HG02610 (cell line): Measurements from ENCODE around the gene PNMA3.
A peak's percentile ranks its signal among the peaks of the same experiment; 100 is the strongest.
"Not testable (repeated sequence)": the region's sequence is repeated elsewhere in the genome, so short reads cannot be mapped to it uniquely, and the experiment has no call there.

Experiments
- ATAC-seq: cut with Tn5 transposase; IDR thresholded peaks from one replicate; pipeline ENCODE4 v1.9.1; 2021; ENCODE audit warnings: mild to moderate bottlenecking, moderate library complexity; ENCODE audit not compliant: unreplicated experiment

PNMA3 gene

GRCh38 chrX:153055871-153056749 lies at the start of gene PNMA3:
TSS of gene PNMA3 (plus strand) at chrX:153056470. CDS start at chrX:153057056, 586 bp downstream.
- no peak for ATAC-seq

GRCh38 chrX:153017174-153017573 lies 39.1 kb upstream of the PNMA3 start:
- ATAC-seq = not testable (repeated sequence)

- no peak for ATAC-seq
Observed at GRCh38 chrX:153019166-153019565, 37.1 kb upstream of the PNMA3 start.

GRCh38 chrX:153026501-153026900 lies 29.8 kb upstream of the PNMA3 start:
- not testable (repeated sequence) for ATAC-seq

- ATAC-seq = not testable (repeated sequence)
Observed at GRCh38 chrX:153028487-153028886, 27.8 kb upstream of the PNMA3 start.

GRCh38 chrX:153029162-153029561 lies 27.1 kb upstream of the PNMA3 start:
- no peak for ATAC-seq

- no peak for ATAC-seq
Observed at GRCh38 chrX:153029875-153030274, 26.4 kb upstream of the PNMA3 start.

- ATAC-seq = no peak
Observed at GRCh38 chrX:153030801-153031200, 25.5 kb upstream of the PNMA3 start.

GRCh38 chrX:153032397-153033118 lies 23.7 kb upstream of the PNMA3 start:
- peak; percentile 80 for ATAC-seq

- ATAC-seq = no peak
Observed at GRCh38 chrX:153049093-153049492, 7.2 kb upstream of the PNMA3 start.

GRCh38 chrX:153052534-153052933 lies 3.7 kb upstream of the PNMA3 start:
- no peak for ATAC-seq

- ATAC-seq = no peak
Observed at GRCh38 chrX:153057281-153057680, 1.0 kb downstream of the PNMA3 start.

GRCh38 chrX:153059191-153060094 lies 3.2 kb downstream of the PNMA3 start:
- ATAC-seq = no peak

- ATAC-seq = no peak
Observed at GRCh38 chrX:153060095-153060445, 3.8 kb downstream of the PNMA3 start.

GRCh38 chrX:153061732-153062131 lies 5.5 kb downstream of the PNMA3 start:
- ATAC-seq = no peak

GRCh38 chrX:153063315-153063714 lies 7.0 kb downstream of the PNMA3 start:
- ATAC-seq = no peak

- ATAC-seq = no peak
Observed at GRCh38 chrX:153064061-153064460, 7.8 kb downstream of the PNMA3 start.

- ATAC-seq = no peak
Observed at GRCh38 chrX:153065389-153065788, 9.1 kb downstream of the PNMA3 start.

- ATAC-seq = not testable (repeated sequence)
Observed at GRCh38 chrX:153066402-153066801, 10.1 kb downstream of the PNMA3 start.

- ATAC-seq = not testable (repeated sequence)
Observed at GRCh38 chrX:153071909-153072583, 15.8 kb downstream of the PNMA3 start, which contains the start of gene PNMA6A. TSS of gene PNMA6A (plus strand) at chrX:153072454. CDS start at chrX:153073063, 609 bp downstream.
